Endothelial cell of umbilical vein (primary cell): ENCODE results near the gene PCDHGA5.

Experiments
- CTCF ChIP-seq, 2 donors: IDR thresholded peaks; 1 replicate in 1 of 2; 2 replicates in 1 of 2; pipeline ENCODE4 v1.5.1; 2011; ENCODE audit warnings: low read length in 2 of 2, mild to moderate bottlenecking in 2 of 2, moderate library complexity in 2 of 2, control low read depth in 1 of 2, inconsistent platforms in 1 of 2, low read depth in 1 of 2; ENCODE audit not compliant: insufficient read depth in 1 of 2; ENCODE audit errors: extremely low read depth in 1 of 2
- EZH2 ChIP-seq: IDR thresholded peaks from 2 replicates; pipeline ENCODE4 v1.6.1; 2012; ENCODE audit warnings: borderline replicate concordance, low read depth, mild to moderate bottlenecking, moderate library complexity, low read length, inconsistent platforms; ENCODE audit not compliant: severe bottlenecking
- GATA2 ChIP-seq: IDR thresholded peaks from 2 replicates; pipeline ENCODE4 v1.7.0; 2011; ENCODE audit warnings: low read depth, mild to moderate bottlenecking, moderate library complexity, mixed read lengths, low read length; ENCODE audit not compliant: insufficient read length, insufficient read depth
- POLR2A ChIP-seq: IDR thresholded peaks from 2 replicates; pipeline ENCODE4 v1.6.1; 2012; ENCODE audit warnings: low read depth, mild to moderate bottlenecking, control low read depth, low read length
- POLR2AphosphoS5 ChIP-seq: IDR thresholded peaks from 2 replicates; pipeline ENCODE4 v1.6.1; 2012; ENCODE audit warnings: low read depth, mild to moderate bottlenecking, control low read depth, low read length, moderate library complexity; ENCODE audit not compliant: insufficient read depth

- no peak for TF ChIP-seq CTCF (IDR thresholded peaks at IDR 0.05; ENCODE audit: extremely low read depth in 1 of 2, insufficient read depth in 1 of 2, low read depth in 1 of 2, low read length in 2 of 2)
- no peak for TF ChIP-seq GATA2
- TF ChIP-seq EZH2: peak; percentile 58
- TF ChIP-seq POLR2AphosphoS5: no peak
- TF ChIP-seq POLR2A: no peak
Observed at GRCh38 chr5:141383345-141383744, 19.4 kb downstream of the PCDHGA5 start.
